NCI-H1930 (cell line): ENCODE results near the gene RBMS3.

Source experiments
- DNase-seq, 2 experiments: peaks; one replicate each; lab custom pipeline; 2025; lab: John Stamatoyannopoulos, UW

RBMS3 gene

GRCh38 chr3:29890801-29891200, 609.9 kb downstream of the RBMS3 start:
- no peak for DNase-seq

DNA sequence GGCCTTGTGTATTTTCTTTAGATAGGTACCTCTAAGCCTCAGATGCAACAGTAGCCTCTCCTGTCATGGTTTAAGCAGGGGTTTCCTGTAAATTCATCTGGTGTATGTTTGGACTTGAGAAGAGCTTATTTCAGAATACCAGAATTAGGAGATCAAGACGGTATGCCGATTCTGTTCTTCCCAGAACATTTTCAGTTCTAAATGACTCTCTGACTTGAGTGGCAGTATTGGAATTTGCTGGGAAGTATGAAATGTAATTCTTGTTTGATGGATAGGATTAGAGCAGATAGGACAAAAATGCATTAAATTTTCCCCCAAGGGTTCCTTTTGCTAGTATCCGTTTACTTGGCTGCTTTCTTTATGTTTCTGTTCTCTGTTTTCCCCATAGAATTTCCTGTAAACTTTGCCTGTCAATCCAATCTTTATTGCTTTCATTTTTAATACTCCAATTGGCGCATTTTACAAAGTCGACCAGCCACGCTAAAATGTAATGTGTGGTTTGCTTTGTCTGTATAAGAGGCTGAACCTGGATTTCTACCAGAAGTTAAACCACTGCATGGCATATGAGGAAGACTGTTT, 612.2 kb downstream of the RBMS3 start:
- no peak for DNase-seq

GRCh38 chr3:29896856-29897255, 616.0 kb downstream of the RBMS3 start:
- no peak for DNase-seq

- no peak for DNase-seq
Observed at GRCh38 chr3:29898171-29898965, 617.5 kb downstream of the RBMS3 start.

DNA sequence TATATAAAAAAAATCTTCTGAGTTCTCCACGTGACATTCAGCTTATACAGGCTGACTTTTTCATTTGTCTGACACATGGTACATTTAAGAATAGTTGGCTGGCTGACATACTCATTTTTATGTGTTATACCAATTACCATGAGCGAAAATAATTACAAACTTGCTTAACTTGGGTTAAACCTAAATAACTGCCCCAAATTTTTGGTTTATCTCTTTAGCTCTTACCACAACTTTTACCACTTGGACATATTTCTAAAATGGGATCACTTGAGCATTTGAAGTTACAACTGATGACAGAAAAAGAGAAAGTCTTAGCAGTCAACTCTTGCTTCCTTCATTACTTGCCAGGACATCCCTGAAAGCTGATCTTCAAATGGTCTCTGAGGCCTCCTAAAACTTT, 618.1 kb downstream of the RBMS3 start:
- DNase-seq = no peak

DNA sequence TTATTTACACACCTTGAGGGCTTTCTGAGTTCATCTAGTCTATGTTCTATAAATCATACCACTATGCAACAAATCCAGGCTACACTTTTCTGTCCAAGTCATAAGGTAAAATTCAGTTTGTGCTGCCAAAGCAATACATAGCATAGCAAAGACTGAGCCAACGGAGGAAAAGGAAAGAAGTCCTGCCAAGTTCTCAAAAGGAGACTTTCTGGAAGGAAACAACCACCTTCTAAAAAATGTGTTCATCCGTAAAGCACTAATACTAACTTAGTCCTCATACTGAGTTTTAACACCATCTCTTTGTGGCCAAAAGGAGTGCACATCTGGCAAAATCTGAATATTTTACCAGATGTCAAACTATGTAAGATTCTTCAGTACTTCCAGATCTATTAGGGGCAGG, 620.2 kb downstream of the RBMS3 start:
- DNase-seq = no peak

GRCh38 chr3:29903600-29903999, 622.7 kb downstream of the RBMS3 start:
- DNase-seq = no peak

- DNase-seq = no peak
Observed at GRCh38 chr3:29906906-29907305, 626.0 kb downstream of the RBMS3 start.

- DNase-seq = no peak
Observed at GRCh38 chr3:29912600-29913288, 631.9 kb downstream of the RBMS3 start.

DNA sequence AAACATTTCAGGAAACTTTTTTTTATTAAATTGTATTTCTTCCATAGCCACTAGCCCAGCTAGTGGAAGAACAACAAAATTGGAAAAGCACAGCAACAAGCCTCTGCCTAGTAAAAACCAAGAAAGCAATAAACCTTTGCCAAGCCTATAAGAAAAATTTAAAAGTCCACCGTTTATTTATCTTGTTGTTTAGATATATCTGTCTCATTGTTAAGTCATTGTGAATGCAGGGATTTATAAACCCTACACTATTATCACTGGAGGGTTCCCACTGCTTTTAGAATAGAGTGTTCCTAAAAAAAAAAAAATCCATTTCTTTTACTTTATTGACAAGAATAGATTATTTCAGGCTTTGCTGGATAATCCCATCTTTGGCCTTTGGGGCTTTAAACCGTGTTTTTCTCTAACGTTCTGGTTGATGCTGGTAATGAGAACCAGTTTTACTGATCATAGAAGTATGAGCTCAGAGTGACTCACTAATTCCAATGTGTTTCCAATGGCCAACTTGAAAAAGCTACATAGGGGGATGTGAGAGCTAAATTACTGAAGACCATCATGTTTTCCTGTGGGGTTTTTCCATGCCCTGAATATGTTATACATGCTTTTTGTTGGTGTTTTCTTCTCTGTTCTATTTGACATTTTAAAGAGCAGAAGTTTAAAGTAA, 634.1 kb downstream of the RBMS3 start:
- no peak for DNase-seq

GRCh38 chr3:29919571-29919970, 638.7 kb downstream of the RBMS3 start:
- no peak for DNase-seq

DNA sequence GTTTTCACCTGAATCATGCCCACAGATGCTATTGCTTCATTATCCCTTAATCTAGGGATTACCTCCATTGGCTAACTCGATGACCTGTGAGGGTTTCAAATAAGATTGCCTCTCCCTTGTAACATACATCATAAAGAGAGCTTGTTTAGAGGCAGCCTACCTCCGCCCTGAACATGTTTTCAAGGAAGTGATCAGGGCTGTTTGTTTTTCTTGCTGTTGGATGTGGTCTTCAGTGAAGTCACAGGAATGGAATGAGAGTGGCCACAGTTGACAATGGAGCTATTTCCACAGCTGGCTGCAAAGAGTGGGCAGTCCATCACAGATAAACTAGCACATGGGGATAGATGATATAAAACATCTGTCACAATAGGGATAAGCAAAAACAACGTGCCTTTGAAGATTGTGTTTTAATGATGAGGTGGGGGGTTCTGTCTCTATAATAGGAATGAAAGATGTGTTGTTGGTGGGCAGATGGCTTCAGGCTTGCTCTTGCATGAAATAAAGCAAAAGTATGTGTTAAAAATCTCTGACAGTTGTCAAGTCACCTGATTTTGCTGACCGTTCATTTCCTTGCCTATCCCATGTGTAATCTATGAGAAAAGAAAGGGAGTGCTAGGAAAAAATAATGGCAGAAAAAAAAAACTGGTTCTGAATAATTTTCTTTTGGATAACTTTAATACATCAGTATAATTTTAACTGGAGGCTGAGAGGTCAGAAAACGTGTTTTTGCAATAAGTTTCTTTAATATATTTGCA, 642.3 kb downstream of the RBMS3 start:
- DNase-seq = no peak

GRCh38 chr3:29924783-29925561, 644.1 kb downstream of the RBMS3 start:
- DNase-seq = no peak

DNA sequence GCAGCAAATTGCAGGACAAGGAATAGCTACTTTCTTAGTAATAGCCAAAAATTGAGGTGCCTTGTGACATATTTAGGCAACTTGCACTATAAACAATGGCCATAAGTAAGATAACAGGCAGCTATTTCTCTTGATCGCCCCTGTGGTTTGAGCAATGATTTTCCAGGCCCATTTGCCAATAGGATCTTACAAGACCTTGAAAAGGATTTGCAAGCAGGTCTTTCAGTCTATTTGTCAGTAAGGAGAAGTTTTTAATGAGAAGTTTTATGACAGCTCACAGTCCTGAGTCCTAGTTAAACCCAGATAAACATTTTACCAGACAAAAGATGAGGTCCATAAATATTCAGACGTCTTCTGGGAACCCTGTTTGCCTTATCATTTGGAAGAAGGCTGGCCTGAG, 645.5 kb downstream of the RBMS3 start:
- DNase-seq = no peak

GRCh38 chr3:29932696-29933325, 651.9 kb downstream of the RBMS3 start:
- DNase-seq = no peak

GRCh38 chr3:29933802-29934490, 653.1 kb downstream of the RBMS3 start:
- DNase-seq = no peak

DNA sequence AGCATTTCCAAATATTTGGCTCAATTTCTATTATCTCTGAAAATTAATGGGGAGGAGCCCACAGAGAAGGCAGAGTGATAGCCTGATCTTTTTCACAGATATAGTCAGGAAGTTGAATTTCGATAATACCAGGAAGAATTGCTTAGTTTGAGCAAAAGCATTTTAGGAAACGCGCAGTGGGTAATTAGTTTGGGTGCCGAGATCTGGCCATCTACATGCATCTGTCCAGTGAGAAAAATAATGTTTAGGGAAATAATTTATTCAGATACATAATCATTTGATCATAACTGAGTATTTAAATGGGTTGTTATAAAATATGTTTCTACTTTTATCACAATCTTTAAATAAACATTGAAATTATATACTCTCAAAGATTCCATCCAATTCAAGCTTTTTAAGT, 653.9 kb downstream of the RBMS3 start:
- DNase-seq = no peak

- DNase-seq = no peak
Observed at GRCh38 chr3:29936054-29936453, 655.2 kb downstream of the RBMS3 start.

DNA sequence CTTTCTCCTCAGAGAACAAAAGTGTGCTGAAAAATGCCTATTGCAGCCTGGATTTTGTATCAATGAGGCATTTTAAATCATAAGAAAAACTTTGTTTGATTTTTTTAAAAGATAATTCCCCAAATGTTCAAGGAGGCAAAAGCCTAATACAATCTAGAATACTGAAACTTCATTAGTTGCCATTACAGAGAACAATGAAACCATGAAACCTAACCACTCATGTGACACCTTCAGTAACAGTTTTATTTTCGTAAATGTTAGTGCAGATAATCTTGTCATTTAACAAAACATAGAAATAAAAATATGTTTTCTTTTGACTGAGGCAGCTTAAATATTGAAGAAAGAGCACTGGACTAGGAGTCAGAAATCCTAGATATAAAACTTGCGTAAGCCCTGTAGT, 655.9 kb downstream of the RBMS3 start:
- no peak for DNase-seq

GRCh38 chr3:29937185-29937584, 656.3 kb downstream of the RBMS3 start:
- no peak for DNase-seq
